Measurements from ENCODE around the gene NPPB. TPM values are rescaled to one million over a fixed set of nuclear protein-coding genes. Genes with fewer than 3 reads are reported as not detected.

The NPPB gene
- total RNA-seq, 1 experiment from 2014 or later = 0.35 TPM

- Histone ChIP-seq H3K27me3 (ENCODE audit: insufficient read depth, low read length) (no peaks in the 10 kb centered on the region), H2BK20ac (ENCODE audit: low read depth, low read length, poor library complexity, severe bottlenecking) (no peak overlapping the region), H3K4ac (ENCODE audit: low read depth, low read length) (no peak overlapping the region), H4K20me1 (ENCODE audit: control insufficient read depth, insufficient read depth, insufficient read length) (no peaks in the 10 kb centered on the region), H4K5ac (ENCODE audit: insufficient read length, low read depth, low read length) (no peak overlapping the region), H4K91ac (ENCODE audit: insufficient read length, low read depth, low read length) (no peak overlapping the region), H2BK12ac (ENCODE audit: insufficient read length, low read depth, low read length) (no peak overlapping the region), H3T11ph (ENCODE audit: low read length) (no peak overlapping the region), H3K4me2 (ENCODE audit: insufficient read depth, insufficient read length, low read length) (no peak overlapping the region), H3K27ac (ENCODE audit: insufficient read length, low read depth, low read length) (no peak overlapping the region), H3K18ac (ENCODE audit: insufficient read length, low read depth, low read length) (no peak overlapping the region), H3K23ac (ENCODE audit: insufficient read length, low read depth, low read length) (no peak overlapping the region), H3K23me2 (ENCODE audit: insufficient read length, low read depth, low read length, poor library complexity, severe bottlenecking) (no peaks in the 10 kb centered on the region), H2BK5ac (ENCODE audit: insufficient read length, low read length) (no peak overlapping the region), H2AK5ac (ENCODE audit: insufficient read length, low read length) (no peak overlapping the region), H2BK15ac (ENCODE audit: low read depth, low read length) (no peak overlapping the region), H4K8ac (replicated peaks; ENCODE audit: insufficient read length, low read depth, low read length) (no peak overlapping the region), H3K79me2 (ENCODE audit: insufficient read depth, low read length) (no peaks in the 10 kb centered on the region), H3K14ac (ENCODE audit: insufficient read depth, low read length) (peak overlapping the region; percentile 38; the same call in 1 of the 2 replicates), H3K9me3 (ENCODE audit: control insufficient read depth, low read depth, low read length) (no peaks in the 10 kb centered on the region), H3K9ac (ENCODE audit: extremely low read depth, insufficient read length, low read length) (no peak overlapping the region), H3K56ac (ENCODE audit: insufficient read length, low read depth, low read length) (no peak overlapping the region), H3K4me1 (ENCODE audit: insufficient read depth, low read length) (peaks cover 2% of the 10 kb centered on the region; the same call in 1 of the 2 replicates), H3K79me1 (ENCODE audit: insufficient read depth, low read depth, low read length, poor library complexity, severe bottlenecking) (no peaks in the 10 kb centered on the region), H2BK120ac (ENCODE audit: low read depth, low read length, poor library complexity, severe bottlenecking) (no peak overlapping the region), H2AFZ (ENCODE audit: low read length) (no peak overlapping the region)
- peaks cover 0 to 5% of the 10 kb centered on the region in 2 experiments; a peak in 4 of 5 replicates for H3K9me3 Mint-ChIP-seq
- H3K27me3 Mint-ChIP-seq (ENCODE audit: low read depth) = no peaks in the 10 kb centered on the region; the same call in 1 of the 2 replicates
- H3K4me3 Mint-ChIP-seq = no peak overlapping the region
- no CpG with 5 or more reads among the region's 13 CpGs for WGBS (ENCODE audit: extremely low coverage, insufficient read length, low lambda C conversion rate)
- peak overlapping the region in 1 of 3 experiments; percentile 72; a peak in 1 of 7 replicates for H3K27ac Mint-ChIP-seq
- peaks cover 10 to 20% of the 10 kb centered on the region in 2 experiments for H3K4me1 Mint-ChIP-seq
- DNase-seq = peak; percentile 80
- 0 out of 7 replicates have a peak, but pooled peaks cover 0 to 7% (median 0%) of the 10 kb centered on the region in 3 experiments for H3K36me3 Mint-ChIP-seq (ENCODE audit: insufficient read depth in 1 of 3, low read depth in 3 of 3)
- no peak for TF ChIP-seq CTCF (conservative IDR thresholded peaks at IDR 0.05)
Observed at GRCh38 chr1:11882814-11883538, 24.2 kb upstream of the NPPB start.
